Activated T-cell treated with anti-CD3 and anti-CD28 coated beads, Interleukin-2, amount 50 U/mL, for 48 hours (primary cell): ENCODE data around the gene CYFIP1.
"Not testable (repeated sequence)": the region's sequence is repeated elsewhere in the genome, so short reads cannot be mapped to it uniquely, and the experiment has no call there.

Experiments
- DNase-seq, 2 experiments: peaks; one replicate each; pipeline ENCODE4 v3.0.0-alpha.2; 2020

Gene CYFIP1

GRCh38 chr15:22980189-22981050, at the start of gene CYFIP1:
Gene CYFIP1 (minus strand): TSS chr15:22980368. CDS start chr15:22947285, 33,083 bp downstream.
- DNase-seq, result peak; percentile 38 to 55

GRCh38 chr15:23026218-23026617, 46.0 kb upstream of the CYFIP1 start:
- no peak for DNase-seq

GRCh38 chr15:23022156-23022555, 42.0 kb upstream of the CYFIP1 start:
- no peak for DNase-seq

GRCh38 chr15:23014394-23015000, 34.3 kb upstream of the CYFIP1 start:
- no peak for DNase-seq

GRCh38 chr15:23013681-23014080, 33.5 kb upstream of the CYFIP1 start:
- no peak for DNase-seq

GRCh38 chr15:23012616-23013015, 32.4 kb upstream of the CYFIP1 start:
- DNase-seq, result not testable (repeated sequence)

- no peak for DNase-seq
Observed at GRCh38 chr15:23003736-23004135, 23.6 kb upstream of the CYFIP1 start.

GRCh38 chr15:23002920-23003319, 22.8 kb upstream of the CYFIP1 start:
- DNase-seq, result no peak

GRCh38 chr15:22995795-22996194, 15.6 kb upstream of the CYFIP1 start:
- DNase-seq, result no peak

GRCh38 chr15:22992024-22992326, 11.8 kb upstream of the CYFIP1 start:
- no peak for DNase-seq

- no peak for DNase-seq
Observed at GRCh38 chr15:22989576-22990477, 9.7 kb upstream of the CYFIP1 start.

- no peak for DNase-seq
Observed at GRCh38 chr15:22988811-22989210, 8.6 kb upstream of the CYFIP1 start.

- not testable (repeated sequence) for DNase-seq
Observed at GRCh38 chr15:22981931-22982330, 1.8 kb upstream of the CYFIP1 start.

GRCh38 chr15:22981051-22981840, 1.1 kb upstream of the CYFIP1 start:
- no peak for DNase-seq

GRCh38 chr15:22979238-22980188, 655 bp downstream of the CYFIP1 start:
- peak; percentile 62 to 72 for DNase-seq

- no peak for DNase-seq
Observed at GRCh38 chr15:22978691-22979237, 1.4 kb downstream of the CYFIP1 start.

- no peak for DNase-seq
Observed at GRCh38 chr15:22974745-22975144, 5.4 kb downstream of the CYFIP1 start.

GRCh38 chr15:22973987-22974386, 6.2 kb downstream of the CYFIP1 start:
- no peak for DNase-seq

- no peak for DNase-seq
Observed at GRCh38 chr15:22973286-22973685, 6.9 kb downstream of the CYFIP1 start.

GRCh38 chr15:22969489-22969888, 10.7 kb downstream of the CYFIP1 start:
- DNase-seq, result no peak

- DNase-seq, result no peak
Observed at GRCh38 chr15:22968366-22968765, 11.8 kb downstream of the CYFIP1 start.
